Vagina (tissue), 2 donors: ENCODE measurements around the gene SPPL2A. TPM values are rescaled to one million over a fixed set of nuclear protein-coding genes. Genes with fewer than 3 reads are reported as not detected.

ENCODE experiments used
- DNase-seq, 2 donors: peaks; one replicate each; pipeline ENCODE4 v3.0.0-alpha.2; 2017; ENCODE audit errors: extremely low spot score in 2 of 2
- H3K27ac ChIP-seq: fragments of 200-600 bp; sonication (generic); one replicate; pipeline ENCODE4 v1.5.1; 2019
- H3K27me3 ChIP-seq: fragments of 200-600 bp; sonication (generic); one replicate; pipeline ENCODE4 v1.5.1; 2019
- H3K36me3 ChIP-seq, 2 donors: fragments of 200-600 bp; sonication (generic); one replicate each; pipeline ENCODE4 v1.5.1; 2017 to 2019
- H3K4me1 ChIP-seq: fragments of 200-600 bp; sonication (generic); one replicate; pipeline ENCODE4 v1.5.1; 2019
- H3K4me3 ChIP-seq, 2 donors: fragments of 200-600 bp; sonication (generic); 1 replicate in 1 of 2; 2 replicates in 1 of 2; pipeline ENCODE4 v1.5.1; 2016 to 2019
- H3K9me3 ChIP-seq: fragments of 200-600 bp; sonication (generic); one replicate; pipeline ENCODE4 v1.5.1; 2019
- POLR2A ChIP-seq, 2 donors: fragments of 450-650 bp; IDR thresholded peaks; one replicate each; pipeline ENCODE4 v1.6.1; 2017; ENCODE audit warnings: antibody characterized with exemption in 2 of 2, mild to moderate bottlenecking in 2 of 2, moderate library complexity in 2 of 2
- POLR2AphosphoS5 ChIP-seq, 2 donors: sonication (generic); formaldehyde crosslinking; IDR thresholded peaks; one replicate each; pipeline ENCODE4 v1.9.0; 2017; ENCODE audit warnings: antibody characterized with exemption in 2 of 2, mild to moderate bottlenecking in 2 of 2, low read depth in 1 of 2; ENCODE audit not compliant: insufficient read depth in 1 of 2
- intact Hi-C: fragments of 100-400 bp; cut with DNase I; formaldehyde crosslinking; loops from one replicate; pipeline ENCODE4 v1.15.1; 2023
- total RNA-seq: library from RNA; depleted of rRNA; stranded (reverse); fragments of >200 nt; gene quantifications from one replicate; pipeline ENCODE4 v1.2.3, GENCODE V29; 2016
- TF ChIP-seq, protein P1 (sequence below), 3 experiments: fragments of 450-650 bp in 2 of 3; fragments of 200-600 bp in 1 of 3; sonication (generic) in 1 of 3; IDR thresholded peaks; one replicate each; pipeline ENCODE4 v1.5.1; 2017 to 2019; ENCODE audit warnings: antibody characterized with exemption in 3 of 3, mild to moderate bottlenecking in 2 of 3, moderate library complexity in 2 of 3

SPPL2A gene
- total RNA-seq, 1 donor from 2014 or later = 147 TPM

DNA sequence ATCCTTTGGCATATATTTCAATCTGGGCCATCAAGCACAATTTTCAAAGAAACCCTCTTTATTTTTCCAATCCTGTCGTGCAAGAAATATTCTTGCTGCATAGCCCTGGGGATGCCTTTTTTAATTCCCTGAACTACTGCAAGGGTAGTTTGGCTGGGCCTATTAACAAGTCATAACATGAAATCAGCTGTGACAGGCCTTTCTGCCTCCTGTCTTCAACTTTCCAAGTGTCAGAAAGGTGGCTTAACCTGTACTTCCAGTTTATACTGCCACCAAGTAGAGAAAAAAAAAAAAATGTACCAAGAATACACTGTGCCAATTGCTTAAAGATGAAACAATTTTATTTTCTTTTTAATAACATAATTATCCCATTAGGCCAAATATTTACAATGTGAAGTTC lies 32.4 kb upstream of the SPPL2A start:
- Histone ChIP-seq H3K36me3 (no peaks in the 10 kb centered on the region), H3K4me3 (no peak overlapping the region), H3K4me1 (no peaks in the 10 kb centered on the region), H3K9me3 (no peaks in the 10 kb centered on the region), H3K27ac (no peak overlapping the region), H3K27me3 (no peaks in the 10 kb centered on the region)
- no peak for DNase-seq
- intact Hi-C loops = no loop called here
- peak in 1 of 2 donors; percentile 75 for TF ChIP-seq POLR2AphosphoS5 (IDR thresholded peaks at IDR 0.05; ENCODE audit: insufficient read depth in 1 of 2, low read depth in 1 of 2)
- no peak for TF ChIP-seq POLR2A (IDR thresholded peaks at IDR 0.05)
- TF ChIP-seq, protein P1, sequence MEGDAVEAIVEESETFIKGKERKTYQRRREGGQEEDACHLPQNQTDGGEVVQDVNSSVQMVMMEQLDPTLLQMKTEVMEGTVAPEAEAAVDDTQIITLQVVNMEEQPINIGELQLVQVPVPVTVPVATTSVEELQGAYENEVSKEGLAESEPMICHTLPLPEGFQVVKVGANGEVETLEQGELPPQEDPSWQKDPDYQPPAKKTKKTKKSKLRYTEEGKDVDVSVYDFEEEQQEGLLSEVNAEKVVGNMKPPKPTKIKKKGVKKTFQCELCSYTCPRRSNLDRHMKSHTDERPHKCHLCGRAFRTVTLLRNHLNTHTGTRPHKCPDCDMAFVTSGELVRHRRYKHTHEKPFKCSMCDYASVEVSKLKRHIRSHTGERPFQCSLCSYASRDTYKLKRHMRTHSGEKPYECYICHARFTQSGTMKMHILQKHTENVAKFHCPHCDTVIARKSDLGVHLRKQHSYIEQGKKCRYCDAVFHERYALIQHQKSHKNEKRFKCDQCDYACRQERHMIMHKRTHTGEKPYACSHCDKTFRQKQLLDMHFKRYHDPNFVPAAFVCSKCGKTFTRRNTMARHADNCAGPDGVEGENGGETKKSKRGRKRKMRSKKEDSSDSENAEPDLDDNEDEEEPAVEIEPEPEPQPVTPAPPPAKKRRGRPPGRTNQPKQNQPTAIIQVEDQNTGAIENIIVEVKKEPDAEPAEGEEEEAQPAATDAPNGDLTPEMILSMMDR (IDR thresholded peaks at IDR 0.05) = no peak

DNA sequence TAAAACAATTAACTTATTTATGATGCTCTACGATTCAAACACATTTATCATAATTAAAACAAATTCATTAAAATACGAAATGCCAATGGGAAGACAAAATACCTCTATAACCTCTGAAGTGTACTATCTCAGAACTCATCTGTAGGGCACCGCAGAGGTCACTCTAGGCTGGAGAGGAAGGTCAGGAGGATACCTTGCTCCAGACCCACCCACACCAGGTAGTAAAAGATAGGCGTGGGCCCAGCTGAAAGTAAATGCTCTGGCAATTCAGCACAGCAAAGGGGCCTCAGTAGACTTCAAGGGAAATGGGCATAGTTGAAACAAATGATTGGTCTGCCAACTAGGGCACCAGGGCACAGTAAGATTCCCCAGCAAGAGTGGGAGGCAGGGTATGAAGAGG lies 26.0 kb upstream of the SPPL2A start:
- intact Hi-C loops = loop anchor here (5.0 kb wide), 1 partner anchor 1981 kb away; no protein-coding TSS in a partner anchor
- H3K36me3 ChIP-seq = no peaks in the 10 kb centered on the region
- no peak for TF ChIP-seq POLR2AphosphoS5 (IDR thresholded peaks at IDR 0.05; ENCODE audit: insufficient read depth in 1 of 2, low read depth in 1 of 2)
- TF ChIP-seq, protein P1 (IDR thresholded peaks at IDR 0.05) = no peak
- no peak for TF ChIP-seq POLR2A (IDR thresholded peaks at IDR 0.05)
- no peak overlapping the region for H3K4me3 ChIP-seq
- no peak overlapping the region for H3K27ac ChIP-seq
- no peaks in the 10 kb centered on the region for H3K4me1 ChIP-seq
- DNase-seq = no peak
- H3K9me3 ChIP-seq = no peaks in the 10 kb centered on the region
- no peaks in the 10 kb centered on the region for H3K27me3 ChIP-seq

DNA sequence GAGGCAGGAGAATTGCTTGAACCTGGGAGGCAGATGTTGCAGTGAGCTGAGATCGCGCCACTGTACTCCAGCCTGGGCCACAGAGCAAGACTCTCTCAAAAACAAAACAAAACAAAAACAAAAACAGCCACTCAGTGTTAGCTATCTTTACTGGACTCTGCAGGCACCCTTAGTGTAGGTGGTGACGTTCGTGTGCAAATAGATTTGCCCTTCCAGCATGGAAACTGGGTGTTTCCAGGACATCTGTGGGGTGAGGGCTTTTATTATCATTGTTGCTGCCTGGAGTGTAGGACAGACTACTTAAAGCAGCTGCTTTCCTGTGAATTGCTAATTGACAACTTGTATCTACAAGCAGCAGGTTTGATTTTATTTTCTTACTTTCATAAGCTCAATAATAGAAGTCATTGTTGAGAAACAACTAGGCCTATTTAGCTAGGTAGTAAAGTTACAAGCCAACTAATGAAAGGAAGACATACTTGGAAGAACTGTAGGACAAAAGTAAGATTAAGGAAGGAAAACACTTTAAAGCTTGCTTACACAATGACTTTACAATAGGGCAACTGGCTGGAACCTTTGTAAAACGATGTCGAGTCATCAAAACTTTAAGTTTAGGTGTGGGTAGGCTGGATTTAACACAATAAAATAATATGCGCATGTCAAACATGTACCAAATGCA lies 25.4 kb upstream of the SPPL2A start:
- H3K36me3 ChIP-seq = no peaks in the 10 kb centered on the region
- H3K4me3 ChIP-seq = no peak overlapping the region
- TF ChIP-seq, protein P1 (IDR thresholded peaks at IDR 0.05) = no peak
- TF ChIP-seq POLR2AphosphoS5 (IDR thresholded peaks at IDR 0.05; ENCODE audit: insufficient read depth in 1 of 2, low read depth in 1 of 2) = no peak
- no peak for TF ChIP-seq POLR2A (IDR thresholded peaks at IDR 0.05)
- no peaks in the 10 kb centered on the region for H3K27me3 ChIP-seq
- intact Hi-C loops = loop anchor here (5.0 kb wide), 1 partner anchor 1981 kb away; no protein-coding TSS in a partner anchor
- no peaks in the 10 kb centered on the region for H3K4me1 ChIP-seq
- no peaks in the 10 kb centered on the region for H3K9me3 ChIP-seq
- H3K27ac ChIP-seq = no peak overlapping the region
- no peak for DNase-seq

DNA sequence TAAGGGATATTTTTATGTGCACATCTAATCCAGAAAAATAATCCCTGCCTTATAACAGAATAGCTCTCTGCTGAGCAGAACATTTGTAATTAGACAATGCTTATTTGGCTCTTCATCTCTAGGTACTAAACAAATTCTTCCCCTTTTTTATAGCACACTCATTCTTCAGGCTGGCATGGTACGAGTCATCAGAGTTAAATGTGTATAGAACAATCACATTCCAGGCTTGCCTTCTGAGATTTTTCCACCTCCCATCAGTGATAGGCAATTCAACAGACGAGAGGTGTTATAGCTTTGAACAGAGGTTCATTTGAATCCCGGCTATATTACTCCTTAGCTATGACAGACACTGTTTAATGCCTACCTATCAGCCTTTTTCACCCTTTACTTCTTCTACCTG lies 21.4 kb upstream of the SPPL2A start:
- Histone ChIP-seq H3K27me3 (no peaks in the 10 kb centered on the region), H3K4me1 (no peaks in the 10 kb centered on the region), H3K4me3 (no peak overlapping the region), H3K9me3 (no peaks in the 10 kb centered on the region), H3K36me3 (no peaks in the 10 kb centered on the region), H3K27ac (no peak overlapping the region)
- no peak for DNase-seq
- intact Hi-C loops = no loop called here
- TF ChIP-seq POLR2A (IDR thresholded peaks at IDR 0.05) (no peak), POLR2AphosphoS5 (IDR thresholded peaks at IDR 0.05; ENCODE audit: insufficient read depth in 1 of 2, low read depth in 1 of 2) (no peak)
- TF ChIP-seq, protein P1 (IDR thresholded peaks at IDR 0.05) = no peak

DNA sequence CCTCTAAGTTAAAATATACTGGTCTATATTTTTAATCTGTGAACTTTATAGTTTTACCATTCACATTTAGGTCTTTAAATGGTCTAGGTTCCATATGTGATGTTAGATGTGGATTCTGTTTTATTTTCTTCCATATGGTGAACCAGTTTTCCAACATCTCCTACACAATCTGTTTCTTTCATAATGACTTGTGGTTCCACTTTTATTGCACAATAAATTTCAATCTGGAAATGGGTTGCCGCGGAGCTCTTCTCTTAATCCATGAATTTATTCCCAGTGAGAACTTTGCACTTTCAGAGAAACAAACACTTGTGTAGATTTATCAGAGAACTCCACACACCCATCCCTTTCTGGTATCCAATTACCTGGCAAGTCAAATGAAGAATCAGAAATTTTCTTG lies 20.9 kb upstream of the SPPL2A start:
- Histone ChIP-seq H3K4me3 (no peak overlapping the region), H3K9me3 (no peaks in the 10 kb centered on the region), H3K27me3 (no peaks in the 10 kb centered on the region), H3K4me1 (no peaks in the 10 kb centered on the region), H3K36me3 (no peaks in the 10 kb centered on the region), H3K27ac (no peak overlapping the region)
- TF ChIP-seq, protein P1 (IDR thresholded peaks at IDR 0.05) = no peak
- TF ChIP-seq POLR2A (IDR thresholded peaks at IDR 0.05) (no peak), POLR2AphosphoS5 (IDR thresholded peaks at IDR 0.05; ENCODE audit: insufficient read depth in 1 of 2, low read depth in 1 of 2) (no peak)
- intact Hi-C loops = no loop called here
- no peak for DNase-seq
